RPMI7951 (cell line): ENCODE results near the gene CCDC73. TPM values are rescaled to one million over a fixed set of nuclear protein-coding genes. Genes with fewer than 3 reads are reported as not detected.
"Not testable (repeated sequence)": the region's sequence is repeated elsewhere in the genome, so short reads cannot be mapped to it uniquely, and the experiment has no call there.

Experiments used
- DNase-seq: peaks from one replicate; pipeline ENCODE4 v3.0.0-alpha.2; 2012; ENCODE audit warnings: low read depth
- total RNA-seq: library from RNA; depleted of rRNA; stranded (reverse); fragments of >200 nt; shearing (Covaris generic); gene quantifications from 2 replicates; pipeline ENCODE4 v1.2.3, GENCODE V29; 2014

The CCDC73 gene
- total RNA-seq, 1 experiment from 2014 or later = not detected

- DNase-seq = no peak
Observed at GRCh38 chr11:32796425-32796824, 2.0 kb upstream of the CCDC73 start.

- DNase-seq = peak; percentile 27
Observed at GRCh38 chr11:32792948-32793475, 1.4 kb downstream of the CCDC73 start.

GRCh38 chr11:32792111-32792947 lies 2.1 kb downstream of the CCDC73 start:
- no peak for DNase-seq

- DNase-seq = no peak
Observed at GRCh38 chr11:32790916-32791315, 3.5 kb downstream of the CCDC73 start.

- DNase-seq = no peak
Observed at GRCh38 chr11:32786811-32787210, 7.7 kb downstream of the CCDC73 start.

GRCh38 chr11:32785262-32785661 lies 9.2 kb downstream of the CCDC73 start:
- DNase-seq = no peak

GRCh38 chr11:32781721-32782120 lies 12.7 kb downstream of the CCDC73 start:
- DNase-seq = no peak

GRCh38 chr11:32780839-32781238 lies 13.6 kb downstream of the CCDC73 start:
- DNase-seq = not testable (repeated sequence)

GRCh38 chr11:32779136-32779535 lies 15.3 kb downstream of the CCDC73 start:
- DNase-seq = no peak

- no peak for DNase-seq
Observed at GRCh38 chr11:32775908-32776307, 18.6 kb downstream of the CCDC73 start.

- no peak for DNase-seq
Observed at GRCh38 chr11:32774081-32774480, 20.4 kb downstream of the CCDC73 start.

- DNase-seq = no peak
Observed at GRCh38 chr11:32772731-32773130, 21.7 kb downstream of the CCDC73 start.

- not testable (repeated sequence) for DNase-seq
Observed at GRCh38 chr11:32761774-32762173, 32.7 kb downstream of the CCDC73 start.

GRCh38 chr11:32758291-32758690 lies 36.2 kb downstream of the CCDC73 start:
- DNase-seq = no peak

- not testable (repeated sequence) for DNase-seq
Observed at GRCh38 chr11:32753181-32753580, 41.3 kb downstream of the CCDC73 start.

GRCh38 chr11:32752001-32752400 lies 42.5 kb downstream of the CCDC73 start:
- DNase-seq = no peak

GRCh38 chr11:32751381-32751780 lies 43.1 kb downstream of the CCDC73 start:
- peak; percentile 6 for DNase-seq

GRCh38 chr11:32729976-32730375 lies 64.5 kb downstream of the CCDC73 start:
- no peak for DNase-seq

GRCh38 chr11:32723332-32723731 lies 71.1 kb downstream of the CCDC73 start:
- no peak for DNase-seq

GRCh38 chr11:32722255-32722654 lies 72.2 kb downstream of the CCDC73 start:
- no peak for DNase-seq

- DNase-seq = no peak
Observed at GRCh38 chr11:32713496-32713895, 81.0 kb downstream of the CCDC73 start.

- not testable (repeated sequence) for DNase-seq
Observed at GRCh38 chr11:32708978-32709377, 85.5 kb downstream of the CCDC73 start.

GRCh38 chr11:32706985-32707741 lies 87.3 kb downstream of the CCDC73 start:
- DNase-seq = peak; percentile 80
